Heart left ventricle (tissue), 16 donors: ENCODE data around the gene SRRD. TPM values are rescaled to one million over a fixed set of nuclear protein-coding genes. Genes with fewer than 3 reads are reported as not detected.
A peak's percentile ranks its signal among the peaks of the same experiment; 100 is the strongest.

ENCODE experiments used
- ATAC-seq, 4 donors: fragments of 200-7000 bp; cut with Tn5 transposase; one replicate each; pipeline ENCODE4 v1.9.1; 2020 to 2022; ENCODE audit warnings: moderate library complexity in 4 of 4, mild to moderate bottlenecking in 3 of 4, moderate number of reproducible peaks in 1 of 4
- DNase-seq, 5 donors: peaks; one replicate each; pipeline ENCODE4 v3.0.0-alpha.2; 2020
- H3K27ac ChIP-seq, 12 donors: fragments of 200-600 bp; sonication (generic) in 4 of 12; one replicate each; pipeline versions ENCODE4 v1.5.0 to v1.8.0; 2016 to 2022; ENCODE audit warnings: mild to moderate bottlenecking in 2 of 12
- H3K27me3 ChIP-seq, 9 donors: fragments of 200-600 bp; sonication (generic) in 2 of 9; one replicate each; pipeline versions ENCODE4 v1.5.1 to v1.8.0; 2016 to 2022; ENCODE audit warnings: mild to moderate bottlenecking in 3 of 9
- H3K36me3 ChIP-seq, 9 donors: fragments of 200-600 bp; sonication (generic) in 2 of 9; one replicate each; pipeline versions ENCODE4 v1.5.0 to v1.8.0; 2018 to 2022; ENCODE audit warnings: mild to moderate bottlenecking in 2 of 9
- H3K4me1 ChIP-seq, 12 donors: fragments of 200-600 bp; sonication (generic) in 4 of 12; one replicate each; pipeline versions ENCODE4 v1.5.0 to v1.8.0; 2016 to 2022; ENCODE audit warnings: mild to moderate bottlenecking in 3 of 12
- H3K4me3 ChIP-seq, 12 donors: fragments of 200-600 bp; sonication (generic) in 4 of 12; one replicate each; pipeline versions ENCODE4 v1.5.0 to v1.8.0; 2017 to 2022; ENCODE audit warnings: mild to moderate bottlenecking in 9 of 12, moderate library complexity in 4 of 12
- H3K9me3 ChIP-seq, 12 donors: fragments of 200-600 bp; sonication (generic) in 4 of 12; one replicate each; pipeline versions ENCODE4 v1.5.0 to v1.8.0; 2016 to 2022; ENCODE audit warnings: mild to moderate bottlenecking in 1 of 12
- CTCF ChIP-seq, 12 donors: fragments of 200-600 bp; sonication (generic) in 4 of 12; IDR thresholded peaks; one replicate each; pipeline versions ENCODE4 v1.5.0 to v1.8.0; 2018 to 2022; ENCODE audit warnings: antibody characterized with exemption in 12 of 12, mild to moderate bottlenecking in 5 of 12
- POLR2A ChIP-seq, 2 donors: fragments of 450-650 bp; IDR thresholded peaks; one replicate each; pipeline ENCODE4 v1.6.1; 2017; ENCODE audit warnings: antibody characterized with exemption in 2 of 2, mild to moderate bottlenecking in 2 of 2, moderate library complexity in 2 of 2
- WGBS, 4 donors: extraction: QIAGEN DNeasy Blood & Tissue Kit in 2 of 4; methylation state at CpG; one replicate each; pipeline versions ENCODE4 v1.1.5 to v1.1.7; 2013 to 2018; 5-methylcytosine and 5-hydroxymethylcytosine counted together
- intact Hi-C, 10 donors: fragments of 100-400 bp; cut with DNase I; formaldehyde crosslinking; loops; one replicate each; pipeline versions ENCODE4 v1.11.1 to v1.14.2; 2022
- polyA plus RNA-seq, 2 donors: library from polyadenylated mRNA; stranded (reverse); fragments of 200-250 nt; gene quantifications; one replicate each; pipeline ENCODE4 v1.2.3, GENCODE V29; 2013
- total RNA-seq, 9 donors: library from RNA; depleted of rRNA in 2 of 9; stranded (reverse); fragments of >200 nt in 2 of 9; fragmentation: NEBNext Ultra II Directional in 3 of 9; extraction: Animal tissue kit (Norgen Biotek cat#: 25700) in 3 of 9; gene quantifications; one replicate each; pipeline versions ENCODE4 v1.1.0 to v1.2.4, GENCODE V29; 2016 to 2023
- donor health status: ischemic (EF 13 %, LVEDD 7.1; RV severe dilation, severe dysfunction).
- donor health status: healthy with polysubstance abuse.
- donor health status: DM: no; HTN: yes; CAD: no.
- donor health status: DM: no; HTN: no; CAD: no.
- donor health status: ischemic (EF 25% LVEDD 6.9; RV normal size, moderate dysfunction).
- donor health status: ischemic (EF 25% LVEDD 5.7; RV mildly dilated, moderate dysfunction).
- donor health status: healthy.
- donor health status: DM: yes; HTN: yes; CAD: no.
- donor health status: ischemic (EF 35%, LVEDD 5.7; RV mildly dilated, moderate dysfunction).
- donor health status: nonischemic (EF 11% LVEDD 7.7; RV severe dilation, severe dysfunction).
- donor health status: DM: yes; HTN: yes; CAD: no.
- donor health status: PGD.
- donor health status: ischemic (EF 29% LVEDD 5.4; RV normal size, mild dysfunction).
- donor health status: nonischemic (EF 23%, LVEDD 6.1; RV moderate dilation, normal function).

SRRD gene
- total and polyA plus RNA-seq, 11 donors = 11.3 to 28.9 (median 23.4) TPM

GRCh38 chr22:26447584-26448329, 35.9 kb upstream of the SRRD start:
- Histone ChIP-seq H3K27me3 (no peaks in the 10 kb centered on the region), H3K4me1 (peaks cover 0 to 8% (median 0%) of the 10 kb centered on the region in 12 donors), H3K36me3 (peaks cover 3 to 26% (median 19%) of the 10 kb centered on the region in 9 donors), H3K4me3 (no peak overlapping the region), H3K9me3 (no peaks in the 10 kb centered on the region), H3K27ac (peak overlapping the region in 1 of 12 donors; percentile 47)
- intact Hi-C loops = no loop called here
- no peak for TF ChIP-seq CTCF (IDR thresholded peaks at IDR 0.05)
- TF ChIP-seq POLR2A (IDR thresholded peaks at IDR 0.05) = no peak
- no peak for ATAC-seq
- WGBS, 4 donors = 77 to 82% (median 79%) methylated on average over 15 of the region's 15 CpGs
- DNase-seq = no peak

GRCh38 chr22:26448334-26448733, 35.3 kb upstream of the SRRD start:
- peaks cover 0 to 8% (median 0%) of the 10 kb centered on the region in 12 donors for H3K4me1 ChIP-seq
- H3K27ac ChIP-seq = no peak overlapping the region
- ATAC-seq = no peak
- intact Hi-C loops = no loop called here
- H3K27me3 ChIP-seq = no peaks in the 10 kb centered on the region
- H3K4me3 ChIP-seq = no peak overlapping the region
- TF ChIP-seq CTCF (IDR thresholded peaks at IDR 0.05) = no peak
- TF ChIP-seq POLR2A (IDR thresholded peaks at IDR 0.05) = no peak
- DNase-seq = no peak
- WGBS, 4 donors = 34 to 52% (median 40%) methylated on average over 4 to 5 of the region's 5 CpGs
- H3K36me3 ChIP-seq = peaks cover 3 to 32% (median 25%) of the 10 kb centered on the region in 9 donors
- H3K9me3 ChIP-seq = no peaks in the 10 kb centered on the region

- Histone ChIP-seq H3K27me3 (no peaks in the 10 kb centered on the region), H3K9me3 (no peaks in the 10 kb centered on the region), H3K4me1 (peaks cover 0 to 8% (median 0%) of the 10 kb centered on the region in 12 donors), H3K27ac (no peak overlapping the region), H3K4me3 (no peak overlapping the region), H3K36me3 (peaks cover 3 to 38% (median 31%) of the 10 kb centered on the region in 9 donors)
- no peak for DNase-seq
- TF ChIP-seq POLR2A (IDR thresholded peaks at IDR 0.05) = no peak
- TF ChIP-seq CTCF (IDR thresholded peaks at IDR 0.05) = no peak
- peak in 1 of 4 donors; percentile 24 for ATAC-seq
- WGBS, 4 donors = 37 to 64% (median 54%) methylated on average over 6 of the region's 6 CpGs
- intact Hi-C loops = no loop called here
Observed at GRCh38 chr22:26448941-26449340, 34.7 kb upstream of the SRRD start.

- no peak for ATAC-seq
- TF ChIP-seq POLR2A (IDR thresholded peaks at IDR 0.05) (no peak), CTCF (IDR thresholded peaks at IDR 0.05) (no peak)
- H3K4me3 ChIP-seq = no peak overlapping the region
- H3K27me3 ChIP-seq = no peaks in the 10 kb centered on the region
- H3K4me1 ChIP-seq = peaks cover 0 to 8% (median 0%) of the 10 kb centered on the region in 12 donors
- no peak overlapping the region for H3K27ac ChIP-seq
- no peaks in the 10 kb centered on the region for H3K9me3 ChIP-seq
- DNase-seq = no peak
- 81 to 89% (median 83%) methylated on average over 9 of the region's 9 CpGs for WGBS, 4 donors
- intact Hi-C loops = loop anchor here in 1 of 10 donors (10.0 kb wide), 1 partner anchor 46 kb away; no protein-coding TSS in a partner anchor
- H3K36me3 ChIP-seq = peaks cover 3 to 44% (median 36%) of the 10 kb centered on the region in 9 donors
Observed at GRCh38 chr22:26450453-26451185, 33.1 kb upstream of the SRRD start.
